GM08714 (cell line): Measurements from ENCODE around the gene PDSS2.
"Not testable (repeated sequence)": the region's sequence is repeated elsewhere in the genome, so short reads cannot be mapped to it uniquely, and the experiment has no call there.

Source experiments
- H3K4me3 ChIP-seq: fragments of 200-500 bp; sonication (Bioruptor generic); 2 replicates; pipeline ENCODE4 v1.5.1; 2014; ENCODE audit warnings: mild to moderate bottlenecking, low read length, inconsistent platforms
- ZNF274 ChIP-seq: IDR thresholded peaks from 2 replicates; pipeline ENCODE4 v1.6.1; 2012; ENCODE audit warnings: mild to moderate bottlenecking, low read depth, low read length

Gene PDSS2

GRCh38 chr6:107442938-107443607 lies 16.3 kb downstream of the PDSS2 start:
- no peak overlapping the region for H3K4me3 ChIP-seq

GRCh38 chr6:107441682-107442081 lies 17.7 kb downstream of the PDSS2 start:
- no peak for TF ChIP-seq ZNF274
- H3K4me3 ChIP-seq, result no peak overlapping the region

More at GRCh38 chr6:107442938-107443607, 16.3 kb downstream of the PDSS2 start:
- no peak for TF ChIP-seq ZNF274

DNA sequence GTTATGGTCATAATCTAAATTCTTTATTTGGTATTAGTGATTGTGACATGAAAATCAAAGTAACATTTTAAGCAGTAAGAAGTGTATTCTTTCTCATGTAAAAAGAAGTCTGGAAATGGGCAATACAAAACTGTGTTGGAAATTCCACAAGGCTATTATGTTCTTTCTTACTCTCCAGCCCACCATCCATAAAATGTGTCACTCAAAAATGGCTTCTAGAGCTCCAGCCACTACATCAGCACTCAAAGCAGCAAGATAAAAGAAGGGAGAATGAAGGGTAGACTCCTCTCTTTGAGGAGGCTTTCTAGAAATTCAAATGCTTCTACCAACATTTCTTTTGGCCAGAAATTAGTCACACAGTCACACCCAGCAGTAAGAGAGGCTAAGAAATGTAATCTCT lies 18.4 kb downstream of the PDSS2 start:
- no peak for TF ChIP-seq ZNF274

DNA sequence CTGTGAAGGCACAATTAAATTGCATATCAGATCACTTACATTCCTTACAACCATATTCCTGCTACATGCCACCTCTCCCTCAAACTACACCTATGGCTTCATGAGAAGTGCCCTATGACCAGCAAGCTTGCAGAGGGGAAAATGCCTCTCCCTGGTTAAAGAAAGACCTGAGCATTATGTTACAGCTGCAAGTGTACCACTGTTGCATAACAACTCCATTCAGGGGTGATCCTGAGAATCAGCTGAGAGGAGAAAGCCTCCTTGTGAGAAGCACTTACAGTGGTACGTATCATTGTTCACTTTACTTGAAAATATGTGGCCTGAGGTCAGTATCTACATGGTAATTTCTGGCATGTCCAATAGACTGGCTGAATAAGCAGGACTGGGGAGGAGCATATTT lies 20.0 kb downstream of the PDSS2 start:
- no peak for TF ChIP-seq ZNF274
- H3K4me3 ChIP-seq, result no peak overlapping the region

More for the DNA sequence above, 18.4 kb downstream of the PDSS2 start:
- no peak overlapping the region for H3K4me3 ChIP-seq

DNA sequence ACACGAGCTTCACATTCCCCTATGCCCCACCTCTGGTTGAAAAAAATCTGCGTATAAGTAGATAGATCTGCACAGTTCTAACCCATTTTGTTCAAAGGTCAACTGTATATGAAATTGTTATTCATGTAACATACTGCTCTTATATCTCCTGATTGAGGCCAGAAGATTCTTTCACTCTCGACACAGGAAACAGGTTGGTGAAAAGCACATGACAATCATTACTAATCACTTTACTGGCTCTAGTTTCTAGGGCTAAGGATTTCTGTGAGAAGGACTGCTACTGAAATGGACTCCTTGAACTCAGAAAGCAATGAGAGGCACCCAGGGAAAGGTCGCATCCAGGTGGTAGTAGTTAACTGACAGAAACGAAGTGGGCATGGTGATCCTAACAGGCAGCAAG lies 21.7 kb downstream of the PDSS2 start:
- TF ChIP-seq ZNF274, result no peak
- no peak overlapping the region for H3K4me3 ChIP-seq

GRCh38 chr6:107436881-107437280 lies 22.5 kb downstream of the PDSS2 start:
- no peak overlapping the region for H3K4me3 ChIP-seq
- TF ChIP-seq ZNF274, result no peak

DNA sequence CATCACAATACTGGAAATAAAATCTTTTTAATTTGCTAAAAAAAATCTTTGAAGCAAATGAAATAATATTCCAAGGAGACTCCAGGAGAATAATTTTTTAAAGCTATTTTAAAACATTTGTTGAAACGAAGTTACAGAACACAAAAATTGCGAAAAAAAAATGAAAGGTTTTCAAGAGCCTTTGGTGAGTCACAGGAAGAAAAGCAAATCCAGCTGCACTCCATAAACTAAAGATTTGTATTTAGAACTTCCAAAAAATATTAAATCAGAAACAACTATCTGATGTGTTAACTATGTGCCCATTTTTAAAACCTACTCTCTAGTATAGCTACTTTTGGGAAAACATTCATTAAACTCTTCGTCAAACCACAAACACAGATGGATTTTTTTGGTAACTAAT lies 23.6 kb downstream of the PDSS2 start:
- TF ChIP-seq ZNF274, result no peak
- no peak overlapping the region for H3K4me3 ChIP-seq

DNA sequence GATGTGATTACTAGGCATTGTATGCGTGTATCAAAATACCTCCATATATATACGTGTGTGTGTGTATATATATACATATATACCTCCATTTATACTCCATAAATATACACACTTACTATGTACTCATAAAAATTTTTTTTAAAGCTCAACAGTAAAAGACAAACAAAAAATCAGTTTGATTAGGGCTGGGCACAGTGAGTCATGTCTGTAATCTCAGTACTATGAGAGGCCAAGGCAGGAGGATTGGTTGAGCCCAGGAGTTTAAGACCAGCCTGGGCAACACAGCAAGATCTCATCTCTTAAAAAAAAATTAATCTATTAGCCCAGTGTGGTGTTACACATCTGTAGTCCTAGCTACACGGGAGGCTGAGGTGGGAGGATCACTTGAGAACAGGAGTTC lies 24.6 kb downstream of the PDSS2 start:
- no peak overlapping the region for H3K4me3 ChIP-seq
- TF ChIP-seq ZNF274, result no peak

DNA sequence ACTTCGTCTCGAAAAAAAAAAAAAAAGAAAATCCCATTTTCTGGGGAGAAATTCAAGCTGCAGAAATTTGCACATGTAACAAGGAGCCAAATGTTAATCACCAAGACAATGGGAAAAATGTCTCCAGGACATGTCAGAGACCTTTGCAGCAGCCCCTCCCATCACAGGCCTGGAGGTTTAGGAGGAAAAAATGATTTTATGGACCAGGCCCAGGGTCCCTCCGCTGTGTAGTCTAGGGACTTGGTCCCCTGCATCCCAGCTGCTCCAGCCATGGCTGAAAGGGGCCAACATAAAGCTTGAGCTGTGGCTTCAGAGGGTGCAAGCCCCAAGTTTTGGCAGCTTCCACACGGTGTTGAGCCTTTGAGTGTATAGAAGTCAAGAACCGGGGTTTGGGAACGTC lies 33.4 kb downstream of the PDSS2 start:
- not testable (repeated sequence) for H3K4me3 ChIP-seq

- H3K4me3 ChIP-seq, result no peak overlapping the region
- no peak for TF ChIP-seq ZNF274
Observed at GRCh38 chr6:107423474-107423990, 35.8 kb downstream of the PDSS2 start.

- TF ChIP-seq ZNF274, result no peak
- no peak overlapping the region for H3K4me3 ChIP-seq
Observed at GRCh38 chr6:107421696-107422256, 37.6 kb downstream of the PDSS2 start.

DNA sequence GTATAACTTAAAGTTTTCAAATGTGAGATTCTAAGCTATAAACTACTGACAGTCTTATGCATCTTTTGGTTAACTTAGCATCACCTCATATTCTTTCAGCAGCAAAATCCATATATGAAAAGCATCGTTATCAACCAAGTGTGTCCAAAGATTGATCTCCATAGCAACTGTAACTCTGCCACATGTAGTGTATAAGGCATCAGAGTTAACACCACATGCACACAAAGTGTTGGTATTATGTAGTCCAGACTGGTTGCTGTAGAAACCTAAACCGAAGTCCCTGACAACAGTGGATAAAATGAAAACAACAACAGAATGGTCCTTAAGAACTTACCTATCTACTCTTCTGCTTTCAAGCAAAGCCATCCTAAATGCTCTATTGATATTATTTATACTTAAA lies 39.6 kb downstream of the PDSS2 start:
- no peak for TF ChIP-seq ZNF274
- no peak overlapping the region for H3K4me3 ChIP-seq

GRCh38 chr6:107418118-107418517 lies 41.2 kb downstream of the PDSS2 start:
- no peak overlapping the region for H3K4me3 ChIP-seq
- TF ChIP-seq ZNF274, result no peak

- no peak for TF ChIP-seq ZNF274
- H3K4me3 ChIP-seq, result no peak overlapping the region
Observed at GRCh38 chr6:107416145-107416544, 43.2 kb downstream of the PDSS2 start.

DNA sequence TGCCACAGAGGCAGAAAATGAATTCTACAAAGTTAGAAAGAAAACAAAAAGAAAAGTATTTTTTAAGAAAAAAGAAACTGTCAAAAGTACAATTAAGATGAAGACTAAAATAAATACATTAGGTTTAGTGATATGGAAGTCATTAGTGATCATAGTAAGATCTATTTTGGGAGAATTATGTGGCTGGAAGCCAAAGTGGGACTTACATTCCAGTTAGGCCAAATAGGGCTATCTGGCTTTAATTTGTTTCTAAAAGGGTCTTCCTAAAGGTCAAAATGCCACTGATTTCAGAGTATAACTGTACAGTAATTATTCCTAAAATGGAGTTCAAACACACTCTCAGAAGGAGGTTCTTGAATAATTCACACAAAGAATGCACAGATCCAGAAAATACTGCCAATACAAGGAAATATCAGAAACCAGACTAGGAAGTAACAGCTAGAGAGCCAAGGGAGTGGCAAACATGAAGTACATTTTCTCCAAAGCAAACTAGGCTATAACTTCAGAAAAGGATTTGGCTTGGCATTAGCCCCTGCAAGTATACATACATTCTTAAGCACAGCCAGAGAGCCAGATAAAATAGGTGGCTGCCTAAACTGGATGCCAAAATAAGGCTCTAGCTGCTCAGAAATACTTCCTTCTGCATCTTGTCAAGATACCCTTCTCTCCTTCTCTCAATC lies 45.3 kb downstream of the PDSS2 start:
- TF ChIP-seq ZNF274, result no peak
- no peak overlapping the region for H3K4me3 ChIP-seq
